Measurements from ENCODE around the gene PLEKHN1.
"Not testable (repeated sequence)": the region's sequence is repeated elsewhere in the genome, so short reads cannot be mapped to it uniquely, and the experiment has no call there.

Gene PLEKHN1

GRCh38 chr1:1005774-1006304 is 39.6 kb downstream of the PLEKHN1 start:
- DNase-seq (ENCODE audit: low read depth in 1 of 2, low spot score in 1 of 2): no peak

- DNase-seq (ENCODE audit: low read depth in 1 of 2, low spot score in 1 of 2): no peak
Observed at GRCh38 chr1:1006305-1007159, 40.2 kb downstream of the PLEKHN1 start.

DNA sequence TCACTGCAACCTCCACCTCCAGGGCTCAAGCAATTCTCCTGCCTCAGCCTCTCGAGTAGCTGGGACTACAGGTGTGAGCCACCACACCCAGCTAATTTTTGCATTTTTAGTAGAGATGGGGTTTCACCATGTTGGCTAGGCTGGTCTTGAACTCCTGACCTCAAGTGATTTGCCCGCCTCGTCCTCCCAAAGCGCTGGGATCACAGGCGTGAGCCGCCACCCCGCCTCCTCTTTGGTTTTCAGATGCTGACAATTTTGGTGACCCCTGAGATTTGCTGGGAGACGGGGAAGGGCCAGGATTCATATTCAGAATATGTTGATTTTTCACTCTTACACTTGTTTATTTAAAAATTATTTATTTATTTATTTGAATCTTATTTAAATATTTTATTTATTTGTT is 43.8 kb downstream of the PLEKHN1 start:
- not testable (repeated sequence) for DNase-seq (ENCODE audit: low read depth in 1 of 2, low spot score in 1 of 2)

- no peak for DNase-seq (ENCODE audit: low read depth in 1 of 2, low spot score in 1 of 2)
Observed at GRCh38 chr1:1011396-1011949, 45.2 kb downstream of the PLEKHN1 start.

GRCh38 chr1:1012736-1013104 is 46.4 kb downstream of the PLEKHN1 start:
- not testable (repeated sequence) for DNase-seq (ENCODE audit: low read depth in 1 of 2, low spot score in 1 of 2)

GRCh38 chr1:1013105-1013921 is 47.0 kb downstream of the PLEKHN1 start, which contains the start of gene ISG15:
ISG15 (plus strand) TSS chr1:1013497; CDS start chr1:1013574, 77 bp downstream.
- peak; percentile 68 to 76 for DNase-seq (ENCODE audit: low read depth in 1 of 2, low spot score in 1 of 2)

GRCh38 chr1:1013922-1014648 is 47.8 kb downstream of the PLEKHN1 start:
- DNase-seq (ENCODE audit: low read depth in 1 of 2, low spot score in 1 of 2): no peak

GRCh38 chr1:1014799-1015681 is 48.8 kb downstream of the PLEKHN1 start:
- DNase-seq (ENCODE audit: low read depth in 1 of 2, low spot score in 1 of 2): no peak

- DNase-seq (ENCODE audit: low read depth in 1 of 2, low spot score in 1 of 2): not testable (repeated sequence)
Observed at GRCh38 chr1:1017397-1018320, 51.4 kb downstream of the PLEKHN1 start.

DNA sequence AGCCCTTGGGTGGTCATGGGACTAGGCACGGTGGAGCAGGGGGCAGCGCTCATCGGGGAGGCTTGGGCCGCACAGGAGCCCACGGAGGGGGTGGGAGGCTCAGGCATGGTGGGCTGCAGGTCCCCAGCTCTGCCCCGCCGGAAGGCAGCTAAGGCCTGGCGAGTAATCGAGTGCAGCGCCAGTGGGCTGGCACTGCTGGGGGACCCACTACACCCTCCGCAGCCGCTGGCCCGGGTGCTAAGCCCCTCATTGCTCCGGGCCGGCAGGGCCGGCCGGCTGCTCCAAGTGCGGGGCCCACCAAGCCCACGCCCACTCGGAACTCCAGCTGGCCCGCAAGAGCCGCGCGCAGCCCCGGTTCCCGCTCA is 52.0 kb downstream of the PLEKHN1 start:
- not testable (repeated sequence) for DNase-seq (ENCODE audit: low read depth in 1 of 2, low spot score in 1 of 2)

DNA sequence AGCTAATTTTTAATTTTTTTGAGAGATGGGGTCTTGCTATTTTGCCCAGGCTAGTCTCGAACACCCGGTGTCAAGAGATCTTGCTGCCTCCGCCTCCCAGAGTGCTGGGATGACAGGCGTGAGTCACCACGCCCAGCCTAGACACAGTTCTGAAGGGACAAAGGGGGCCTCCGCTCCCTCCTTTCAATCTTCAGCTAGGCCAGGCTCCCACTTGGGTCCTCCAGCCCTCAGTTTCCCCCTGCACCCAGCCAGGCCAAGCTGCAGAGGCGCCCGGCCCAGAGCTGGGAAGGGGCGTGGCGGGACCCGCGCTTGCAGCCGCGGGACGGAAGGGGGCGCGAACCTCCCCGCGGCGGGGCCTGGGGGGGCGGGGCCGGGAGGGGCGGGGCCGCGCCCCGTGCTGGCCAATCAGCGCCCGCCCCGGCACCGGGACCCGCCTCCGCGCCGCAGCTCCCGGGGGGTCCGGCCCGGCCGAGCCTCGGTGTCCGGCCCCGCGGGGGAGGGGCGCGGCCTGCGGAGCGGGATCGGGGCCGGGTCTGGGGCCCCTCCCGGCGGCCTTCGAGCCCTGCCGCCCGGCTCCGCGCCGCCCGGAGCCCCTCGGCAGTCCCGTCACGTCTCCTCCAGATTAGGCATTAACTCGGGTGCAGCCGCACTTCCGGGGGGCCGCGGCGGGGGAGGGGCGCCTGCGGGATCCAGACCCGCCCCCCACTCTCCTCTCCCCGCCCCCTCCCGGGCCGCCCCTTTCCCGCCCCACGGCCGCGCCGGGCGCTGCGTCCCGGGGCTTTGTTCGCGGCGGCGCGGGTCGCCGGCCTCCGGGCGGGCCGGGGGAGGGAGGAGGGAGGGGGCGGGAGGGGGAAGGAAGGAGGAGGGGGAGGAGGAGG is 53.1 kb downstream of the PLEKHN1 start:
- peak; percentile 73 to 76 for DNase-seq (ENCODE audit: low read depth in 1 of 2, low spot score in 1 of 2)

- DNase-seq (ENCODE audit: low read depth in 1 of 2, low spot score in 1 of 2): no peak
Observed at GRCh38 chr1:1020000-1020404, 53.7 kb downstream of the PLEKHN1 start, which contains the start of gene AGRN. AGRN (plus strand) TSS chr1:1020120; CDS start chr1:1020173, 53 bp downstream.

DNA sequence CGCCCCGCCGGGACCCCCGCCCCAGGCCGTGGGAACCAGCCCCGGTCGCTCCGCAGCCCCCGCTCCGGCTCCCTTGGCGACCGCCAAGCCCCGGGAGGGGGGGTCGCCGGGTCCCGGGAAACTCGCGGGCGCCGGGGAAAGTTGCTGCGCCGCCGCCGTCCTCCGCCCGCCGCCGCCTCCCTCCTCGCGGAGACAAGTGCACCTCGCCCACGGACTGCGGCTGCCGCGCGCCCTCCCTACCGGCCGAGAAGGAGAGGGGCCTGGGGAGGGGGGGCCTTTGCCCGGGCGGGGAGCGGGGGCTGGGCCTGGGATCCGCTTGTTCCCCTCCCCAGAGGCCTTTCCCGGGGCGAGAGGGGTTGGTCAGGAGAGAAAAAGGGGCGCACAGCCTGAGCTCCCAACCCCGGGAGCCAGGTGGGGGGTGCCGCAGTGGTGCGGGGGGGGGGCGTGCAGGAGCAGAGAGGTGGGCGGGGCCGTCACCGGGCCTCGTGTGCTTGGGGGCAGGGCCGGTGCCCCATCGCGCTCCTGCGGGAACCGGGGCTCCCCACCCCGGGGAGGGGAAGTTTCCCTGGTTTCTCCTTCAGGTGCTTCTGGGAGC is 54.2 kb downstream of the PLEKHN1 start:
- DNase-seq (ENCODE audit: low read depth in 1 of 2, low spot score in 1 of 2): no peak

DNA sequence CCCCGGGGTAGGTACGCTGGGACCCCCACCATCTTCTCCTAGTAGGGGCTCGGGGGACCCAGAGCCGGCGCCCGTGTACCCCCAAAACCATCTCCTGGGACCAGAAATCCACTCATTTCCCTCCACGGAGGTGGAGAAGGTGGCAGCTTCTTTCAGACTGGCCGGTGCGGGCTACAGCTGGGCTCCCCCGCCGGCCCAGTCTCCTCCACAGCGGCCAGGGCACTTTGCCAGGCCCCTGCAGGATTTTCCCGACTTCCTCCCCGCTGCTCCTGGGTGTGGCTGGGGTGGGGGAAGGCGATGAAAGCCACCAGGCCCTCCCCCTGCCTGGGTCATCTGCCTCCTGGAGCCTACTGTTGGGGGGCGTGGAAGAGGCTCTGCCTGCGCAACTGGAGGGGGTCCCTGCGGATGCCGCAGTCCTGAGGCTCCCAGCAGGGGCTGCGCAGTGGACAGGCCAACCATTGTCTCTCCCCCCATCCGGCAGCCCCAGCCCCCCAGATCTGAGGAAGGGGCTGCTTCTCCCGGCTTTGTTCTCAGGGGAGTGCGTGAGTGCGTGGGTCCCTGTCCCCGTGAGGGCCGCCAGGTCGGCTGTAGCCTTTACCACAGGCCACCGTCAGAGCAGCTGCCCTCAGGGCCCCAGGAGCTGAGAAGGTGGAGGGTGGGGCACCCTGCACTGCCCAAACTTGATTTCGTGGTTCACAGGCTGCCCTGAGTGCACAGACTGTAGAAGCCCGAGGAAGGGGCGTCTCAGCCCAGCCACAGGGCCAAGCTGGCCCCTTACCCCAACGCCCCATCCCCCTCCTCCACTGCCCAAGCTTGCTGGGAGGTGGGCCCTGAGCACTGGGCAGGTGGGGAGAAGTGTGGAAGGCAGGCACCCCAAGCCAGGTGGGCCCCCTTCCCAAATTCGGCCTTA is 55.0 kb downstream of the PLEKHN1 start:
- DNase-seq (ENCODE audit: low read depth in 1 of 2, low spot score in 1 of 2): no peak

DNA sequence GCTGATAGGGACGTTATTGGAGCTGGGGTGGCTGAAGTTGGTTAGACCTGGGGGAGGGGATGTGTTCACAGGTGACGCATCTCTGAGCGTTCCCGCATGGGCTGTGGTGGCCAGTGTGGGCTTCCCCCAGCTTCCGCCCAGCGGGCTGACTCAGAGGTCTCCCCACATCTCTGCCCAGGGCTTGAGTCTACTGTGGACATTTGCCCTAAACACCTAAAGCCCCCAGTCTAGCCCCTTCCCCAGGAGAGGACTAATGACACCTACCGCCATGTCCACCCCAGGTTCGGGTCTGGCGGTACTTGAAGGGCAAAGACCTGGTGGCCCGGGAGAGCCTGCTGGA is 55.6 kb downstream of the PLEKHN1 start:
- DNase-seq (ENCODE audit: low read depth in 1 of 2, low spot score in 1 of 2): no peak

- DNase-seq (ENCODE audit: low read depth in 1 of 2, low spot score in 1 of 2): no peak
Observed at GRCh38 chr1:1022302-1023009, 56.2 kb downstream of the PLEKHN1 start.

All from stimulated activated CD4-positive, alpha-beta T cell treated with anti-CD3 and anti-CD28 coated beads, Interleukin-15, amount 100 ng/mL, for 1 hour (primary cell).